Activated CD4-positive, alpha-beta T cell treated with anti-CD3 and anti-CD28 coated beads for 24 hours (primary cell): ENCODE data around the gene SPHK1.
"Not testable (repeated sequence)": the region's sequence is repeated elsewhere in the genome, so short reads cannot be mapped to it uniquely, and the experiment has no call there.

Experiments used
- DNase-seq, 2 donors: peaks; one replicate each; pipeline ENCODE4 v3.0.0-alpha.2; 2020; ENCODE audit warnings: low read depth in 2 of 2

The SPHK1 gene, protein sequence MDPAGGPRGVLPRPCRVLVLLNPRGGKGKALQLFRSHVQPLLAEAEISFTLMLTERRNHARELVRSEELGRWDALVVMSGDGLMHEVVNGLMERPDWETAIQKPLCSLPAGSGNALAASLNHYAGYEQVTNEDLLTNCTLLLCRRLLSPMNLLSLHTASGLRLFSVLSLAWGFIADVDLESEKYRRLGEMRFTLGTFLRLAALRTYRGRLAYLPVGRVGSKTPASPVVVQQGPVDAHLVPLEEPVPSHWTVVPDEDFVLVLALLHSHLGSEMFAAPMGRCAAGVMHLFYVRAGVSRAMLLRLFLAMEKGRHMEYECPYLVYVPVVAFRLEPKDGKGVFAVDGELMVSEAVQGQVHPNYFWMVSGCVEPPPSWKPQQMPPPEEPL

GRCh38 chr17:76384222-76384986 is at the start of gene SPHK1:
Gene SPHK1, plus strand, starts transcription at chr17:76384609. Its CDS starts 1,036 bp downstream, at chr17:76385645.
- DNase-seq = peak; percentile 37 to 71

- no peak for DNase-seq
Measured at GRCh38 chr17:76335716-76336381, 48.6 kb upstream of the SPHK1 start.

DNA sequence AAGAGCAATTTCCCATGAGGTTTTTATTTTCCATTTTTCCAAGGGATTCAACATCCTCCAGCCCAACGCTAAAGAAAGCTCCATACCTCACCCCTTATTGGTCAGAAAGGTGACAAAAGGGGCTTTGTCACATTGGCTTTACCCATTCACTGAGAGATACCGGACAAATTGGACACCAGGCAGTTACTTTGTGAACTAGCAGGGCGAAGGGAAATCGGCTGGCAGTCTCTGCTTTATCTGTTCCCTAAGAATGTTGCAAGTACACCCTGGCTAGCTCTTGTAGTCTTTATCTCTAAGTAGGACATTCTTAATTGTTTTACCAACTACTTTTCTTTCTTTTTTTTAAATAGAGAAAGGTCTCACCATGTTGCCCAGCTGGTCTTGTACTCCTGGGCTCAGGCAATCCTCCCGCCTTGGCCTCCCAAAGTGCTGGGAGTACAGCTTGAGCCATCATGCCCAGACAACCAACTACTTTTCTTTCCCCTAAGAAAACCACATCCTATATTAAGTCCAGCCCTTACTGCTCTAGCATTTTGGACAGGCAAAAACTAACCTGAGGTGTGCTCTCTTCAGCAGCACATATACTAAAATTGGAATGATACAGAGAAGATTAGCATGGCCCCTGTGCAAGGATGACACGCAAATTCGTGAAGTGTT is 47.5 kb upstream of the SPHK1 start:
- DNase-seq = no peak

DNA sequence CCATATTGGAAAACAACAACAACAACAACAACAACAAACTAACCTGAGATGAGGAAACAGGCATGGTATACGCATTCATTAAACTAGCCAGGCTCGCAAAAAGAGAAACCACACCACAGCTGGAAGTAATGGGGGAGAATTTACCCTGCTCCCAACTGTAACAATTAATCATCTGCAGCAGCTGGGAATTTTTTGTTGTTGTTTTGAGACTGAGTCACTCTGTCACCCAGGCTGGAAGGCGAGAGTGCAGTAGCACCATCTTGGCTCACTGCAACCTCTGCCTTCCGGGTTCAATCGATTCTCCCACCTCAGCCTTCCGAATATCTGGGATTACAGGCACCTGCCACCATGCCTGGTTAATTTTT is 47.0 kb upstream of the SPHK1 start:
- no peak for DNase-seq

GRCh38 chr17:76341301-76341700 is 43.1 kb upstream of the SPHK1 start:
- DNase-seq = no peak

- DNase-seq = no peak
Measured at GRCh38 chr17:76343106-76343505, 41.3 kb upstream of the SPHK1 start.

DNA sequence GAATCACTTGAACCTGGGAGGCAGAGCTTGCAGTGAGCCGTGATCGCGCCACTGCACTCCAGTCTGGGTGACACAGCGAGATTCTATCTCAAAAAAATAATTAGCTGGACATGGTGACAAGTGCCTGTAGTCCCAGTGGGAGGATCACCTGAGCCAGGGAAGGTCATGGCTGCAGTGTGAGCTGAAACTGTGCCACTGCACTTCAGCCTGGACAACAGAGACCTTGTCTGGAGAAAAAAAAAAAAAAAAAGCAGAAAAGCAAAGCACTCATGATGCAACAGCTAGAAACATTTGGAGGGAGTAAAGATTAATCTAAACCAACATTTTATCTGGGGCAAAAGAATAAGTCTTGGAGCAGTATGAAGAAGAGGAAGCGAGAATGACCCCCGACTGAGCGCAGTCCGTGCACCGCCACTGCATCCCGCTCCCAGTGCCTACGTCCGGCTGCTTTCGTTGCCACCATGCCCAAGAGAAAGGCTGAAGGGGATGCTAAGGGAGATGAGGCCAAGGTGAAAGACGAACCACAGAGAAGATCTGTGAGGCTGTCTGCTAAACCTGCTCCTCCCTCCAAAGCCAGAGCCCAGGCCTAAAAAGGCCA is 38.9 kb upstream of the SPHK1 start:
- no peak for DNase-seq

GRCh38 chr17:76346936-76347335 is 37.5 kb upstream of the SPHK1 start:
- not testable (repeated sequence) for DNase-seq

GRCh38 chr17:76350463-76350862 is 33.9 kb upstream of the SPHK1 start:
- DNase-seq = no peak

DNA sequence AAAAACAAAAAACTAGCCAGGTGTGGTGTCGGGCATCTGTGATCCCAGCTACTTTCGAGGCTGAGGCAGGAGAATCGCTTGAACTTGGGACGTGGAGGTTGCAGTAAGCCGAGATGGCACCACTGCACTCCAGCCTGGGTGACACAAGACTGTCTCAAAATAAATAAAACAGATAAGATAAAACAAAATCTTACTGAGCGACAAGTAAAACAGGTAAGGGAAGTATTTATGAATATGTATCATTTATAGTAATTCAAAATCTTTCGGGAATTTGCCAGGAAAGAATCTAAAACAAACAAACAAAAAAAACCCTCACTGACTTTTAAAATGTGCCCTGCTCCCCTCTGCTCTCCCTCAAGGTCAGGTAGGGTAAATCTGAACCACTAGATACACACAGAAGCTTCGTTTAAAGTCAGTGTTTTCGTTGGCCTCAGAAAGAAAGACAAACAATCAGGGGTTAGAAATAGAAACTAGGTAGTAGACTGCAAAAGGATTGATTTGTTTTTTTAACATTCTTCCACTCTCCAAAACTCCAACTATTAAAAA is 32.8 kb upstream of the SPHK1 start:
- no peak for DNase-seq

- DNase-seq = no peak
Measured at GRCh38 chr17:76353004-76353598, 31.3 kb upstream of the SPHK1 start.

DNA sequence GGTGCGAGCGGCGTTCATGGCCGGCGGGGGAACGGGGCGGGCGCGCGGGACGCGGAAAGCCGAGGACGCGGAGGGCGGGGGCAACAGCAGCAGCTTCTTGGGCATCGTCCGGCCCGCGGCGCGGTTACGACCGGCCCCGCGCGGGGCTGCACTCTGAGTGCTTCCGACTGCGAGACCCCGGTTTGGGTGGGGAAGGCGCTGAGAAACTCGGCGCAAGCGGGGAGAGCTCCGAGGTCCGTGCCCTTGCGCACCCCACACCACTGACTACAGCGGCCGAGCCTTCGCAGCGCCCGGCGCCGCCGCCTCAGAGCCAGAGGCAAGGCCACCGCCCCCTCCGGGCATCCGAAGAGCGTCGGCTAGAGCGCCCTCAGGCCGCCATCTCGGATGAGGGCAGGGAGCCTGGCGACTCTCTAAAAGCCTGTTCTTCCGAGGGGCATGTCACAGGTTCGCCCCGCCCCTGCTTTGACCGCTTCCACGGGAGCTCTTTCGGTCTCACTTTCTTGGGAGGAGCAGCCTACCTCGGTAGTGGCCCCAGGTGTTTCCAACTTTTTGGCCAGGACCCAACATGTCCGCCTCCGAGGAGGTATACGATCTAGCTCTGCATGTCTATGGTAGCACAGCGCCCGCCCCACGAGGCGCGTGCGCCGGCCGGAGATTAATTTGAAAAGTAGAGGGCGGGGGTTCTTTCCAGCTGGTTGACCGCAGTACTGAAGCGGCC is 30.7 kb upstream of the SPHK1 start, which contains the start of gene PRPSAP1:
Gene PRPSAP1 (minus strand): TSS at position 318 of the 718 bp plus-strand sequence. CDS start 213 bp downstream, at position 105.
- peak; percentile 65 to 66 for DNase-seq

- DNase-seq = no peak
Measured at GRCh38 chr17:76354317-76354729, 30.1 kb upstream of the SPHK1 start.

GRCh38 chr17:76354747-76355310 is 29.6 kb upstream of the SPHK1 start:
- no peak for DNase-seq

DNA sequence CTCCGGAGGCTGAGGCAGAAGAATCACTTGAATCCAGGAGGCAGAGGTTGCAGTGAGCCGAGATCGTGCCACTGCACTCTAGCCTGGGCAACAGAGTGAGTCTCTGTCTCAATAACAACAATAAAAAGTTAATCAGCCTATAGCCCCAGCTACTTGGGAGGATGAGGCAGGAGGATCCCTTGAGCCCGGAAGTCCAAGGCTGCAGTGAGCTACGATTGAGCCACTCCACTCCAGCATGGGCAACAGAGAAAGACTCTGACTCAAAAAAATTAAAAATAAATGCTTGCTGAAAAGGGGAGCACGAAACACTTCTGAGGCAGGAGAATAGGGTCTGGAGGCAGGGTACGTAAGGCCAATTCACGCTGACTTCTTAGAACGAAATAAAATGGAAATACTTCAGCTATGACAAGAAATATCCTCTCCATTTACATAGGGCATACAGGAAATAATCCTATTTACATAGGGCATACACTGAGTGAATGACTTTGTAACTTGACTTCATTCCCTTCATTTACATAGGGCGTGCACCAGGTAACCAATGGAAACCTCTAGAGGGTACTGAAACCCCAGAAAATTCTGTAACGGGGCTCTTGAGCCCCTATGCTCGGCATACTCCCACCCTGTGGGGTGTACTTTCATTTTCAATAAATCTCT is 27.5 kb upstream of the SPHK1 start:
- DNase-seq = no peak

DNA sequence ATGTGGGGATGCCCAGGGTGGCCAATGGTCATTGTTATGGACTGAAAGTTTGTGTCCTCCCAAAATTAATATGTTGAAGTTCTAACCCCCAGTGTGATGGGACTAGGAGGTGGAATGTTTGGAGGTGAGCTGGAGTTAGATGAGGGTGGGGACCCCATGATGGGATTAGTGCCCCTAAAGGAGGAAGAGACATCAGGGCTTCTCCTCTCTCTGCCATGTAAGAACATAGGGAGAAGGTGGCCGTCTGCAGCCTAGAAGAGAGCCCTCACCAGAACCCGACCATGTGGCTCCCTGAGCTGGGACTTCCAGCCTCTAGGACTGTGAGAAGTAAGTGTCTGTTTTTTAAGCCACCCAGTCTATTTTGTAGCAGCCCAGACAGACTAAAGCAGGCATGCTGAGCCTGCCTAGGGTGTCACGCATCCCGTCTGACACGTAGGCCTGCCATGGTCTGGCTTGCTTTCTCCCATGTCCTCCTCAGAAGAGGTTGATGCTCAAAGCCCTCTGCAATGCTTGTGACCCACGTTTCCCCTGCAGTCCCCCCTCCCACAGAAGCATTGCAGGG is 26.7 kb upstream of the SPHK1 start:
- no peak for DNase-seq

- no peak for DNase-seq
Measured at GRCh38 chr17:76359375-76359774, 25.0 kb upstream of the SPHK1 start.

- not testable (repeated sequence) for DNase-seq
Measured at GRCh38 chr17:76359776-76360175, 24.6 kb upstream of the SPHK1 start.

DNA sequence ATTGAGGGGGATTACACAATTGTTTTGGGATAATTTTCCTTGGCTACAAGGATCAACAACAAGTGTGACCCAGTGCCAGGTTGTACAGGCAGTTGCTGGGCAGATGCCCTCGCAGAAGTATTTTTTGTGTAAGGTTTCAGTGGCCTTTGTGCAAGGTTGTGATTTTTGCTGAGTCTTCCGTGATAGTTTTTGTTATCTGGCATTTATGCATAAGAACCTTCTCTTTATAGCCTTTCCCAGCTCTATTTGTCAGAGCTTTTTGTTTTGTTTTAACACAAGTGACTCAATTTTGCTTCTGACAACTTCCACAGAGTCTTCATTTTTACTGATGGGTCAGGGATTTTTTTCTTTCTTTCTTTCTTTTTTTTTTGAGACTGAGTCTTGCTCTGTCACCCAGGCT is 23.9 kb upstream of the SPHK1 start:
- no peak for DNase-seq
